Smooth muscle cell (in vitro differentiated cells): ENCODE data around the gene MMP11. TPM values are rescaled to one million over a fixed set of nuclear protein-coding genes. Genes with fewer than 3 reads are reported as not detected.
A peak's percentile ranks its signal among the peaks of the same experiment; 100 is the strongest.

Source experiments
- DNase-seq: peaks from one replicate; lab custom pipeline; 2025; ENCODE audit not compliant: unreplicated experiment; lab: John Stamatoyannopoulos, UW
- H2AFZ ChIP-seq: fragments of 200-600 bp; sonication (generic); 2 replicates; pipeline ENCODE4 v1.6.0; 2016; ENCODE audit warnings: antibody characterized with exemption, low read depth, mild to moderate bottlenecking
- H3F3A ChIP-seq: fragments of 200-600 bp; sonication (generic); 2 replicates; pipeline ENCODE4 v1.6.0; 2017; ENCODE audit warnings: antibody characterized with exemption, low read depth
- H3K27ac ChIP-seq: fragments of 200-600 bp; sonication (generic); 2 replicates; pipeline ENCODE4 v1.5.1; 2016; ENCODE audit warnings: low read depth, mild to moderate bottlenecking
- H3K27me3 ChIP-seq: fragments of 200-600 bp; sonication (generic); 2 replicates; pipeline ENCODE4 v1.6.1; 2016; ENCODE audit warnings: low read depth, mild to moderate bottlenecking
- H3K36me3 ChIP-seq: fragments of 200-600 bp; sonication (generic); 2 replicates; pipeline ENCODE4 v1.5.1; 2016; ENCODE audit warnings: low read depth
- H3K4me1 ChIP-seq: fragments of 200-600 bp; sonication (generic); 2 replicates; pipeline ENCODE4 v1.5.1; 2016; ENCODE audit warnings: low read depth
- H3K4me2 ChIP-seq: fragments of 200-600 bp; sonication (generic); 2 replicates; pipeline ENCODE4 v1.6.0; 2016; ENCODE audit warnings: mild to moderate bottlenecking
- H3K4me3 ChIP-seq: fragments of 200-600 bp; sonication (generic); 2 replicates; pipeline ENCODE4 v1.5.1; 2016; ENCODE audit warnings: mild to moderate bottlenecking
- H3K79me2 ChIP-seq: fragments of 200-600 bp; sonication (generic); 2 replicates; pipeline ENCODE4 v1.6.0; 2016; ENCODE audit warnings: low read depth, mild to moderate bottlenecking
- H3K9ac ChIP-seq: fragments of 200-600 bp; sonication (generic); 2 replicates; pipeline ENCODE4 v1.6.0; 2016; ENCODE audit warnings: low read depth
- H3K9me3 ChIP-seq: fragments of 200-600 bp; sonication (generic); replicated peaks from 2 replicates; pipeline ENCODE4 v1.5.1; 2016; ENCODE audit warnings: low read depth
- H4K20me1 ChIP-seq: fragments of 200-600 bp; sonication (generic); 2 replicates; pipeline ENCODE4 v1.6.0; 2016; ENCODE audit warnings: low read depth
- CTCF ChIP-seq: fragments of 200-600 bp; sonication (generic); IDR thresholded peaks from 2 replicates; pipeline ENCODE4 v1.5.1; 2017; ENCODE audit warnings: borderline replicate concordance, mild to moderate bottlenecking, antibody characterized with exemption; ENCODE audit not compliant: insufficient read depth, poor library complexity, severe bottlenecking
- WGBS: methylation state at CpG from one replicate; pipeline ENCODE4 v1.1.7; 2016; ENCODE audit warnings: low lambda C conversion rate; 5-methylcytosine and 5-hydroxymethylcytosine counted together
- polyA plus RNA-seq: library from polyadenylated mRNA; unstranded; fragments of >200 nt; fragmentation: Nextera tagmentation; extraction: Ambion mirVana; gene quantifications from 2 replicates; pipeline ENCODE4 v1.2.1, GENCODE V29; 2016
- total RNA-seq: library from RNA; depleted of rRNA; stranded (reverse); fragments of >200 nt; gene quantifications from 2 replicates; pipeline ENCODE4 v1.2.3, GENCODE V29; 2014

Gene MMP11
- total and polyA plus RNA-seq, 2 experiments from 2014 or later: 10.9 to 30.6 TPM

GRCh38 chr22:23823331-23823791 lies 50.7 kb downstream of the MMP11 start:
- no peak for TF ChIP-seq CTCF
- Histone ChIP-seq H4K20me1 (no peaks in the 10 kb centered on the region), H3K4me1 (no peaks in the 10 kb centered on the region), H3K4me2 (peak overlapping the region; percentile 31), H3K9me3 (no peaks in the 10 kb centered on the region), H3K27me3 (no peaks in the 10 kb centered on the region), H3K27ac (peak overlapping the region; percentile 73), H2AFZ (no peak overlapping the region), H3F3A (peaks cover 5% of the 10 kb centered on the region), H3K79me2 (no peaks in the 10 kb centered on the region), H3K9ac (no peak overlapping the region), H3K36me3 (no peaks in the 10 kb centered on the region), H3K4me3 (no peak overlapping the region)
- DNase-seq: no peak
- WGBS: 61% methylated on average over 14 of the region's 14 CpGs

- Histone ChIP-seq H3K4me2 (no peak overlapping the region), H3K9me3 (no peaks in the 10 kb centered on the region), H4K20me1 (peaks cover 5% of the 10 kb centered on the region), H3F3A (peaks cover 10% of the 10 kb centered on the region), H3K27me3 (no peaks in the 10 kb centered on the region), H2AFZ (no peak overlapping the region), H3K79me2 (no peaks in the 10 kb centered on the region), H3K4me3 (no peak overlapping the region), H3K27ac (peak overlapping the region; percentile 73), H3K4me1 (no peaks in the 10 kb centered on the region), H3K9ac (no peak overlapping the region), H3K36me3 (no peaks in the 10 kb centered on the region)
- TF ChIP-seq CTCF: no peak
- DNase-seq: no peak
- 89% methylated on average over 13 of the region's 13 CpGs for WGBS
Measured at GRCh38 chr22:23824476-23825245, 52.0 kb downstream of the MMP11 start.

- Histone ChIP-seq H3K4me1 (no peaks in the 10 kb centered on the region), H4K20me1 (peaks cover 8% of the 10 kb centered on the region), H3K9me3 (no peaks in the 10 kb centered on the region), H3K36me3 (no peaks in the 10 kb centered on the region), H3K4me2 (no peak overlapping the region), H3K27me3 (no peaks in the 10 kb centered on the region), H2AFZ (no peak overlapping the region), H3K4me3 (no peak overlapping the region), H3K9ac (peak overlapping the region; percentile 57), H3K27ac (peak overlapping the region; percentile 74), H3K79me2 (no peaks in the 10 kb centered on the region), H3F3A (peaks cover 17% of the 10 kb centered on the region)
- DNase-seq: no peak
- TF ChIP-seq CTCF: no peak
- WGBS: 95% methylated on average over 12 of the region's 12 CpGs
Measured at GRCh38 chr22:23825246-23825905, 52.7 kb downstream of the MMP11 start.
